Measurements from ENCODE around the gene ACSL1. TPM values are rescaled to one million over a fixed set of nuclear protein-coding genes. Genes with fewer than 3 reads are reported as not detected.

The ACSL1 gene
- total RNA-seq, 1 experiment from 2014 or later: 12.5 TPM

DNA sequence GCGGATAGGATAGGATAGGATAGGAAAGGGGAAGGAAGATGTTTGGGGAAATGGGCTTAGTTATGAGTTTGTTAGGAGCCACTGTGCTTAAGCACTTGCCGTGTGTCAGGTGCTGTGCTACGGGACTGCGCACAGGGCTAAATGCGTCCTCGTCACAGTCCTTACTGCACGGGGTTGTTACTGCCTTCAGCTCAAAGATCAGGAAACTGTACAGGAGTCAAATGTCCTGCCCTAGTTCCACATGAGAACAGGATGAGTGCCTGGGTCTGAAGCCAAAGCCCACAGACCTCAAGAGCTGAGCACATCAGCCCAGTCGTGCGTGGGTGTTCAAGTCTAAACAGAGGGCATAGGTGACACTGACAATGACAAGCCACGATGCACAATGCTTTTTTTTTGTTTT, 15.0 kb downstream of the ACSL1 start:
- POLR2A ChIA-PET: no interaction called here
- peaks cover 40 to 43% of the 10 kb centered on the region in 2 experiments for H3K4me1 ChIP-seq (ENCODE audit: control insufficient read depth in 1 of 2, insufficient read depth in 2 of 2, low read length in 2 of 2)
- H3K9me2 ChIP-seq (ENCODE audit: insufficient read depth): no peaks in the 10 kb centered on the region
- H3K79me2 ChIP-seq (ENCODE audit: insufficient read depth, low read length): no peaks in the 10 kb centered on the region
- H3K4me2 ChIP-seq (ENCODE audit: low read length): no peak overlapping the region
- DNase-seq (ENCODE audit: low read depth, low spot score) (no peak), ATAC-seq (no peak)
- H3K9me3 ChIP-seq (ENCODE audit: control insufficient read depth in 1 of 2, insufficient read depth in 1 of 2, low read depth in 1 of 2, low read length in 2 of 2): no peaks in the 10 kb centered on the region
- RAD21 ChIA-PET (ENCODE audit: low non-redundant PET in 1 of 2, low total read pairs in 2 of 2, uncharacterized antibody in 2 of 2, unreplicated experiment in 2 of 2): no interaction called here
- no peak overlapping the region for H3K4me3 ChIP-seq (replicated peaks in 1 of 2; ENCODE audit: low read depth in 1 of 2, low read length in 2 of 2)
- no peaks in the 10 kb centered on the region for H3K36me3 ChIP-seq (ENCODE audit: control insufficient read depth in 1 of 2, insufficient read depth in 2 of 2, low read length in 2 of 2)
- H3K27ac ChIP-seq (ENCODE audit: low read depth, low read length): no peak overlapping the region
- TF ChIP-seq CBX3 (IDR thresholded peaks at IDR 0.05; ENCODE audit: low read depth): no peak
- TF ChIP-seq ZFX (IDR thresholded peaks at IDR 0.05): no peak
- no peak for TF ChIP-seq EZH2phosphoT487 (IDR thresholded peaks at IDR 0.05; ENCODE audit: borderline replicate concordance)
- TF ChIP-seq, protein P1, sequence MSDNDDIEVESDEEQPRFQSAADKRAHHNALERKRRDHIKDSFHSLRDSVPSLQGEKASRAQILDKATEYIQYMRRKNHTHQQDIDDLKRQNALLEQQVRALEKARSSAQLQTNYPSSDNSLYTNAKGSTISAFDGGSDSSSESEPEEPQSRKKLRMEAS (IDR thresholded peaks at IDR 0.05): no peak
- TF ChIP-seq, protein P2, sequence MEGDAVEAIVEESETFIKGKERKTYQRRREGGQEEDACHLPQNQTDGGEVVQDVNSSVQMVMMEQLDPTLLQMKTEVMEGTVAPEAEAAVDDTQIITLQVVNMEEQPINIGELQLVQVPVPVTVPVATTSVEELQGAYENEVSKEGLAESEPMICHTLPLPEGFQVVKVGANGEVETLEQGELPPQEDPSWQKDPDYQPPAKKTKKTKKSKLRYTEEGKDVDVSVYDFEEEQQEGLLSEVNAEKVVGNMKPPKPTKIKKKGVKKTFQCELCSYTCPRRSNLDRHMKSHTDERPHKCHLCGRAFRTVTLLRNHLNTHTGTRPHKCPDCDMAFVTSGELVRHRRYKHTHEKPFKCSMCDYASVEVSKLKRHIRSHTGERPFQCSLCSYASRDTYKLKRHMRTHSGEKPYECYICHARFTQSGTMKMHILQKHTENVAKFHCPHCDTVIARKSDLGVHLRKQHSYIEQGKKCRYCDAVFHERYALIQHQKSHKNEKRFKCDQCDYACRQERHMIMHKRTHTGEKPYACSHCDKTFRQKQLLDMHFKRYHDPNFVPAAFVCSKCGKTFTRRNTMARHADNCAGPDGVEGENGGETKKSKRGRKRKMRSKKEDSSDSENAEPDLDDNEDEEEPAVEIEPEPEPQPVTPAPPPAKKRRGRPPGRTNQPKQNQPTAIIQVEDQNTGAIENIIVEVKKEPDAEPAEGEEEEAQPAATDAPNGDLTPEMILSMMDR (IDR thresholded peaks at IDR 0.05 in 2 of 3, conservative IDR thresholded peaks at IDR 0.05 in 1 of 3; ENCODE audit: borderline replicate concordance in 1 of 3, insufficient read depth in 1 of 3, low read depth in 2 of 3, low read length in 2 of 3): no peak
- TF ChIP-seq, protein P3, sequence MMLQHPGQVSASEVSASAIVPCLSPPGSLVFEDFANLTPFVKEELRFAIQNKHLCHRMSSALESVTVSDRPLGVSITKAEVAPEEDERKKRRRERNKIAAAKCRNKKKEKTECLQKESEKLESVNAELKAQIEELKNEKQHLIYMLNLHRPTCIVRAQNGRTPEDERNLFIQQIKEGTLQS (IDR thresholded peaks at IDR 0.05): no peak
- TF ChIP-seq YY1 (IDR thresholded peaks at IDR 0.05; ENCODE audit: extremely low read depth, insufficient replicate concordance, low read depth, low read length): no peak
- no peak for TF ChIP-seq SIN3A (IDR thresholded peaks at IDR 0.05; ENCODE audit: low read depth)
- TF ChIP-seq, protein P4, sequence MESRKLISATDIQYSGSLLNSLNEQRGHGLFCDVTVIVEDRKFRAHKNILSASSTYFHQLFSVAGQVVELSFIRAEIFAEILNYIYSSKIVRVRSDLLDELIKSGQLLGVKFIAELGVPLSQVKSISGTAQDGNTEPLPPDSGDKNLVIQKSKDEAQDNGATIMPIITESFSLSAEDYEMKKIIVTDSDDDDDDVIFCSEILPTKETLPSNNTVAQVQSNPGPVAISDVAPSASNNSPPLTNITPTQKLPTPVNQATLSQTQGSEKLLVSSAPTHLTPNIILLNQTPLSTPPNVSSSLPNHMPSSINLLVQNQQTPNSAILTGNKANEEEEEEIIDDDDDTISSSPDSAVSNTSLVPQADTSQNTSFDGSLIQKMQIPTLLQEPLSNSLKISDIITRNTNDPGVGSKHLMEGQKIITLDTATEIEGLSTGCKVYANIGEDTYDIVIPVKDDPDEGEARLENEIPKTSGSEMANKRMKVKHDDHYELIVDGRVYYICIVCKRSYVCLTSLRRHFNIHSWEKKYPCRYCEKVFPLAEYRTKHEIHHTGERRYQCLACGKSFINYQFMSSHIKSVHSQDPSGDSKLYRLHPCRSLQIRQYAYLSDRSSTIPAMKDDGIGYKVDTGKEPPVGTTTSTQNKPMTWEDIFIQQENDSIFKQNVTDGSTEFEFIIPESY (IDR thresholded peaks at IDR 0.05; ENCODE audit: extremely low read depth, insufficient replicate concordance, low read length): no peak
- no peak for TF ChIP-seq ELF1 (IDR thresholded peaks at IDR 0.05; ENCODE audit: borderline replicate concordance, low read depth)
- TF ChIP-seq SRF (IDR thresholded peaks at IDR 0.05; ENCODE audit: low read depth): no peak
- TF ChIP-seq, protein P5, sequence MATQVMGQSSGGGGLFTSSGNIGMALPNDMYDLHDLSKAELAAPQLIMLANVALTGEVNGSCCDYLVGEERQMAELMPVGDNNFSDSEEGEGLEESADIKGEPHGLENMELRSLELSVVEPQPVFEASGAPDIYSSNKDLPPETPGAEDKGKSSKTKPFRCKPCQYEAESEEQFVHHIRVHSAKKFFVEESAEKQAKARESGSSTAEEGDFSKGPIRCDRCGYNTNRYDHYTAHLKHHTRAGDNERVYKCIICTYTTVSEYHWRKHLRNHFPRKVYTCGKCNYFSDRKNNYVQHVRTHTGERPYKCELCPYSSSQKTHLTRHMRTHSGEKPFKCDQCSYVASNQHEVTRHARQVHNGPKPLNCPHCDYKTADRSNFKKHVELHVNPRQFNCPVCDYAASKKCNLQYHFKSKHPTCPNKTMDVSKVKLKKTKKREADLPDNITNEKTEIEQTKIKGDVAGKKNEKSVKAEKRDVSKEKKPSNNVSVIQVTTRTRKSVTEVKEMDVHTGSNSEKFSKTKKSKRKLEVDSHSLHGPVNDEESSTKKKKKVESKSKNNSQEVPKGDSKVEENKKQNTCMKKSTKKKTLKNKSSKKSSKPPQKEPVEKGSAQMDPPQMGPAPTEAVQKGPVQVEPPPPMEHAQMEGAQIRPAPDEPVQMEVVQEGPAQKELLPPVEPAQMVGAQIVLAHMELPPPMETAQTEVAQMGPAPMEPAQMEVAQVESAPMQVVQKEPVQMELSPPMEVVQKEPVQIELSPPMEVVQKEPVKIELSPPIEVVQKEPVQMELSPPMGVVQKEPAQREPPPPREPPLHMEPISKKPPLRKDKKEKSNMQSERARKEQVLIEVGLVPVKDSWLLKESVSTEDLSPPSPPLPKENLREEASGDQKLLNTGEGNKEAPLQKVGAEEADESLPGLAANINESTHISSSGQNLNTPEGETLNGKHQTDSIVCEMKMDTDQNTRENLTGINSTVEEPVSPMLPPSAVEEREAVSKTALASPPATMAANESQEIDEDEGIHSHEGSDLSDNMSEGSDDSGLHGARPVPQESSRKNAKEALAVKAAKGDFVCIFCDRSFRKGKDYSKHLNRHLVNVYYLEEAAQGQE (IDR thresholded peaks at IDR 0.05; ENCODE audit: low read depth): no peak
- TF ChIP-seq RAD21 (IDR thresholded peaks at IDR 0.05; ENCODE audit: low read depth): no peak
- TF ChIP-seq CEBPB (IDR thresholded peaks at IDR 0.05; ENCODE audit: low read depth): no peak
- H2AFZ ChIP-seq (ENCODE audit: low read depth, low read length, poor library complexity, severe bottlenecking): no peak overlapping the region
- H3K9ac ChIP-seq (ENCODE audit: low read length): no peak overlapping the region
- intact Hi-C loops (cut with micrococcal nuclease): no loop called here
- H3K27me3 ChIP-seq (ENCODE audit: insufficient read depth, low read length): no peaks in the 10 kb centered on the region
- no peaks in the 10 kb centered on the region for H4K20me1 ChIP-seq (ENCODE audit: insufficient read depth)
- BruUV-seq (replicated peaks): no TSS peak
- CTCF ChIA-PET: no interaction called here
